Measurements from ENCODE around the gene GRN. TPM values are rescaled to one million over a fixed set of nuclear protein-coding genes. Genes with fewer than 3 reads are reported as not detected.

The GRN gene
- total RNA-seq, 1 donor from 2014 or later = 327 TPM

DNA sequence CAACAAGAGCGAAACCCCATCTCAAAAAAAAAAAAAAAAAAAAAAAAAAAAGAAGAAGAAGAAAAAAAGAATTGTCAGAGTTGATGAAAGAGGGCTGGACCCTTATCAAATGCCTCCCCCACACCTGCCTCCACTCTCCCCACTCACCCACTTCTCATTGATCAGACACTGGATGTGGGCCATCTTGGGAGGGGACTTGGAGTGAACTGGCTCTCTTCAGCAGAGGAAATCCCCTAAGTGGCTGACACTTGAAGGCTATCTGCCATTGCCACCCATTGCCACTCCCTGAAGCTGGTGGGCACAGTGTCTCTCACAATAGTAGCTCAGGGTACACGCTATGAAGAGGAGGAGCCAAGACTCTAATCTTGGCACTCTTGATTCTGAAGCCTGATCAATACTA, 42.7 kb downstream of the GRN start:
- Mint-ChIP-seq H3K4me1 (ENCODE audit: low read depth, unreplicated experiment) (no peaks in the 10 kb centered on the region), H3K36me3 (ENCODE audit: low read depth, unreplicated experiment) (no peaks in the 10 kb centered on the region)

DNA sequence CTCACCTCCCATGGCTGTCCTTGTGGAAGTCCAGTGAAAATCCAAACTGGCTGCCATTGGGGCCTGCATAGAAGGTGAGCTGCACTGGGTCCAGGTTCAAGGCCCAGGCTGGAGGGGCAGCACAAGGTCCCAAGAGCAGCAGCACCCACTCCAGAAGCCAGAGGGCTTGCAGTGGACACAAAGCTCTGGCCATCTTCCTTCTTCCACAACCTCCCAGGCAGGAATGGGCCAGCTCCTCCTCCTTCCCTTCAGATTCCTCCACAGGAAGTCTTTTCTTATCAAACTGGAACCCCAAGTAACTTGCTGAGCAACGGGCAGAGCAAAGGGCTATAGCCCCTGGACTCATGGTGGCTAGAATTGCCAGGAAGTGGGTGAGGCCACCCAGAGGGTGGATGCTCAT, 44.2 kb downstream of the GRN start, which contains the start of gene ITGA2B:
Gene ITGA2B, minus strand, starts transcription at position 369 of the 400 bp plus-strand sequence. Its CDS starts 176 bp downstream, at position 193.
- peaks cover 11% of the 10 kb centered on the region for H3K27me3 ChIP-seq (ENCODE audit: insufficient read depth, low read length)
- no peaks in the 10 kb centered on the region for H3K36me3 ChIP-seq (ENCODE audit: insufficient read depth, low read length)
- Mint-ChIP-seq H3K4me3 (ENCODE audit: unreplicated experiment) (no peak within 1 kb of the TSS), H3K27me3 (ENCODE audit: low read depth, unreplicated experiment) (peaks cover 13% of the 10 kb centered on the region), H3K36me3 (ENCODE audit: low read depth, unreplicated experiment) (peaks cover 2% of the 10 kb centered on the region), H3K27ac (ENCODE audit: unreplicated experiment) (no peak within 1 kb of the TSS), H3K4me1 (ENCODE audit: low read depth, unreplicated experiment) (no peaks in the 10 kb centered on the region), H3K9me3 (ENCODE audit: unreplicated experiment) (peaks cover 2% of the 10 kb centered on the region)
- H3K4me2 ChIP-seq (ENCODE audit: low read length) = no peak within 1 kb of the TSS
- H3K4me1 ChIP-seq (ENCODE audit: insufficient read depth, low read length) = peaks cover 7% of the 10 kb centered on the region
- H3K4me3 ChIP-seq (ENCODE audit: insufficient read depth, low read depth, low read length) = no peak within 1 kb of the TSS
- no peak within 1 kb of the TSS for H2AFZ ChIP-seq (ENCODE audit: low read depth, low read length)
- TF ChIP-seq, protein P1, sequence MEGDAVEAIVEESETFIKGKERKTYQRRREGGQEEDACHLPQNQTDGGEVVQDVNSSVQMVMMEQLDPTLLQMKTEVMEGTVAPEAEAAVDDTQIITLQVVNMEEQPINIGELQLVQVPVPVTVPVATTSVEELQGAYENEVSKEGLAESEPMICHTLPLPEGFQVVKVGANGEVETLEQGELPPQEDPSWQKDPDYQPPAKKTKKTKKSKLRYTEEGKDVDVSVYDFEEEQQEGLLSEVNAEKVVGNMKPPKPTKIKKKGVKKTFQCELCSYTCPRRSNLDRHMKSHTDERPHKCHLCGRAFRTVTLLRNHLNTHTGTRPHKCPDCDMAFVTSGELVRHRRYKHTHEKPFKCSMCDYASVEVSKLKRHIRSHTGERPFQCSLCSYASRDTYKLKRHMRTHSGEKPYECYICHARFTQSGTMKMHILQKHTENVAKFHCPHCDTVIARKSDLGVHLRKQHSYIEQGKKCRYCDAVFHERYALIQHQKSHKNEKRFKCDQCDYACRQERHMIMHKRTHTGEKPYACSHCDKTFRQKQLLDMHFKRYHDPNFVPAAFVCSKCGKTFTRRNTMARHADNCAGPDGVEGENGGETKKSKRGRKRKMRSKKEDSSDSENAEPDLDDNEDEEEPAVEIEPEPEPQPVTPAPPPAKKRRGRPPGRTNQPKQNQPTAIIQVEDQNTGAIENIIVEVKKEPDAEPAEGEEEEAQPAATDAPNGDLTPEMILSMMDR (IDR thresholded peaks at IDR 0.05; ENCODE audit: insufficient read depth, low read depth, low read length) = no peak
- TF ChIP-seq EZH2 (IDR thresholded peaks at IDR 0.05; ENCODE audit: insufficient read depth, low read length) = no peak
- no peaks in the 10 kb centered on the region for H3K79me2 ChIP-seq (ENCODE audit: insufficient read depth, low read length)
- FAIRE-seq = no peak
- H3K9ac ChIP-seq (ENCODE audit: low read length) = no peak within 1 kb of the TSS
- H4K20me1 ChIP-seq (ENCODE audit: insufficient read depth, low read length) = no peaks in the 10 kb centered on the region
- no peaks in the 10 kb centered on the region for H3K9me3 ChIP-seq (ENCODE audit: insufficient read depth, low read depth, low read length)
- H3K27ac ChIP-seq (ENCODE audit: low read depth, low read length) = no peak within 1 kb of the TSS
- no peak for DNase-seq (ENCODE audit: low read depth)

More for the DNA sequence above, 42.7 kb downstream of the GRN start:
- FAIRE-seq (no peak), DNase-seq (ENCODE audit: low read depth) (no peak)
- TF ChIP-seq, protein P1 (IDR thresholded peaks at IDR 0.05; ENCODE audit: insufficient read depth, low read depth, low read length) = no peak
- TF ChIP-seq EZH2 (IDR thresholded peaks at IDR 0.05; ENCODE audit: insufficient read depth, low read length) = no peak
- Mint-ChIP-seq H3K9me3 (ENCODE audit: unreplicated experiment) (peaks cover 2% of the 10 kb centered on the region), H3K4me3 (ENCODE audit: unreplicated experiment) (no peak overlapping the region), H3K27ac (ENCODE audit: unreplicated experiment) (no peak overlapping the region), H3K27me3 (ENCODE audit: low read depth, unreplicated experiment) (peaks cover 26% of the 10 kb centered on the region)
- H3K9me3 ChIP-seq (ENCODE audit: insufficient read depth, low read depth, low read length) = no peaks in the 10 kb centered on the region
- no peak overlapping the region for H2AFZ ChIP-seq (ENCODE audit: low read depth, low read length)
- no peaks in the 10 kb centered on the region for H3K79me2 ChIP-seq (ENCODE audit: insufficient read depth, low read length)
- H3K4me1 ChIP-seq (ENCODE audit: insufficient read depth, low read length) = peaks cover 3% of the 10 kb centered on the region
- H3K4me3 ChIP-seq (ENCODE audit: insufficient read depth, low read depth, low read length) = no peak overlapping the region
- H3K36me3 ChIP-seq (ENCODE audit: insufficient read depth, low read length) = no peaks in the 10 kb centered on the region
- H4K20me1 ChIP-seq (ENCODE audit: insufficient read depth, low read length) = no peaks in the 10 kb centered on the region
- H3K9ac ChIP-seq (ENCODE audit: low read length) = no peak overlapping the region
- no peak overlapping the region for H3K4me2 ChIP-seq (ENCODE audit: low read length)
- no peak overlapping the region for H3K27ac ChIP-seq (ENCODE audit: low read depth, low read length)
- H3K27me3 ChIP-seq (ENCODE audit: insufficient read depth, low read length) = peaks cover 24% of the 10 kb centered on the region

DNA sequence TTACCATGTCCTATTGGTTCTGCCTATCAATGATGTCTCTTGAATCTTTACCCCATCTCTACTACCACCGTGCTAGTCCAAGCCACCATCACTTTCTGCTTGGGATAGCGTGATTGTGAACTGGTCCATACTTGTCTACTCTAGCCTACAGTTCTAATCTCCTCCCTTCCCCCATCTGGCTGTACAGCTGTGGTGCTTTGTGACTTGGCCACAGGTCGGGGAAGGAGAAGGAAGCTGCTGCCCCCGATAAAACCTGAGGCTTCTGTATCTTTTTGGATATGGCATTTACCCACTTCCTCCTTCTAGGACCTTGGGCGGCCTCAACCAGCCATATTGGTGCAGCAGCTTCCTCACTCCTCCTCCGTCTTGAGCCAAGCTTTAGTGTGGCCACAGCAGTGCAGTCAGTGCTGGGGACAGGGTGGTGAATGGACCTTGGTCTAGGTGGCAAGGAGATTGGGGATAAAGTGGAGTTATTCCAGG, 44.7 kb downstream of the GRN start:
- Mint-ChIP-seq H3K9me3 (ENCODE audit: unreplicated experiment) (peaks cover 2% of the 10 kb centered on the region), H3K27me3 (ENCODE audit: low read depth, unreplicated experiment) (peaks cover 8% of the 10 kb centered on the region), H3K4me3 (ENCODE audit: unreplicated experiment) (no peak overlapping the region), H3K27ac (ENCODE audit: unreplicated experiment) (no peak overlapping the region), H3K36me3 (ENCODE audit: low read depth, unreplicated experiment) (peaks cover 3% of the 10 kb centered on the region), H3K4me1 (ENCODE audit: low read depth, unreplicated experiment) (no peaks in the 10 kb centered on the region)
- peaks cover 7% of the 10 kb centered on the region for H3K4me1 ChIP-seq (ENCODE audit: insufficient read depth, low read length)
- H3K4me2 ChIP-seq (ENCODE audit: low read length) = no peak overlapping the region
- H3K4me3 ChIP-seq (ENCODE audit: insufficient read depth, low read depth, low read length) = no peak overlapping the region
- H2AFZ ChIP-seq (ENCODE audit: low read depth, low read length) = no peak overlapping the region
- TF ChIP-seq, protein P1 (IDR thresholded peaks at IDR 0.05; ENCODE audit: insufficient read depth, low read depth, low read length) = no peak
- no peak for TF ChIP-seq EZH2 (IDR thresholded peaks at IDR 0.05; ENCODE audit: insufficient read depth, low read length)
- H3K9me3 ChIP-seq (ENCODE audit: insufficient read depth, low read depth, low read length) = no peaks in the 10 kb centered on the region
- no peak for DNase-seq (ENCODE audit: low read depth)
- no peaks in the 10 kb centered on the region for H3K36me3 ChIP-seq (ENCODE audit: insufficient read depth, low read length)
- H3K79me2 ChIP-seq (ENCODE audit: insufficient read depth, low read length) = no peaks in the 10 kb centered on the region
- H4K20me1 ChIP-seq (ENCODE audit: insufficient read depth, low read length) = no peaks in the 10 kb centered on the region
- H3K27ac ChIP-seq (ENCODE audit: low read depth, low read length) = no peak overlapping the region
- no peak for FAIRE-seq
- peaks cover 7% of the 10 kb centered on the region for H3K27me3 ChIP-seq (ENCODE audit: insufficient read depth, low read length)
- no peak overlapping the region for H3K9ac ChIP-seq (ENCODE audit: low read length)

All from astrocyte (in vitro differentiated cells and primary cell).